Mucosa of descending colon (tissue), 3 donors: ENCODE measurements around the gene PLEKHM2. TPM values are rescaled to one million over a fixed set of nuclear protein-coding genes. Genes with fewer than 3 reads are reported as not detected.

Experiments
- ATAC-seq: fragments of 200-7000 bp; cut with Tn5 transposase; one replicate; pipeline ENCODE4 v1.9.1; 2020; ENCODE audit warnings: mild to moderate bottlenecking, moderate library complexity
- DNase-seq, 3 donors: peaks; one replicate each; pipeline ENCODE4 v3.0.0-alpha.2; 2020
- H3K36me3 ChIP-seq: fragments of 200-600 bp; one replicate; pipeline ENCODE4 v1.8.0; 2021; ENCODE audit warnings: low read depth, mild to moderate bottlenecking
- H3K4me1 ChIP-seq: fragments of 200-600 bp; one replicate; pipeline ENCODE4 v1.8.0; 2021; ENCODE audit warnings: low read depth, mild to moderate bottlenecking
- H3K4me3 ChIP-seq: fragments of 200-600 bp; one replicate; pipeline ENCODE4 v1.8.0; 2021; ENCODE audit warnings: mild to moderate bottlenecking
- H3K9me3 ChIP-seq: fragments of 200-600 bp; one replicate; pipeline ENCODE4 v1.8.0; 2021; ENCODE audit warnings: mild to moderate bottlenecking
- CTCF ChIP-seq: fragments of 200-600 bp; IDR thresholded peaks from one replicate; pipeline ENCODE4 v1.8.0; 2022; ENCODE audit warnings: antibody characterized with exemption, mild to moderate bottlenecking
- intact Hi-C, 2 donors: fragments of 100-400 bp; cut with DNase I in 1 of 2; cut with micrococcal nuclease in 1 of 2; formaldehyde crosslinking; loops; one replicate each; pipeline versions ENCODE4 v1.11.0 to v1.11.1; 2022; cut with DNase I, micrococcal nuclease
- total RNA-seq, 3 donors: library from RNA; stranded (reverse); fragmentation: NEBNext Ultra II Directional in 2 of 3; extraction: Animal tissue kit (Norgen Biotek cat#: 25700) in 2 of 3; gene quantifications; one replicate each; pipeline versions ENCODE4 v1.2.1 to v1.2.4, GENCODE V29; 2021 to 2023
- donor health status: DM: no; HTN: no; CAD: no; lungs with moderate emphysema.
- donor health status: DM: no; HTN: no; CAD: no.
- donor health status: DM: no; HTN: yes; CAD: no.

Gene PLEKHM2
- total RNA-seq, 3 donors from 2014 or later: 32.2 to 57.3 (median 36.2) TPM

DNA sequence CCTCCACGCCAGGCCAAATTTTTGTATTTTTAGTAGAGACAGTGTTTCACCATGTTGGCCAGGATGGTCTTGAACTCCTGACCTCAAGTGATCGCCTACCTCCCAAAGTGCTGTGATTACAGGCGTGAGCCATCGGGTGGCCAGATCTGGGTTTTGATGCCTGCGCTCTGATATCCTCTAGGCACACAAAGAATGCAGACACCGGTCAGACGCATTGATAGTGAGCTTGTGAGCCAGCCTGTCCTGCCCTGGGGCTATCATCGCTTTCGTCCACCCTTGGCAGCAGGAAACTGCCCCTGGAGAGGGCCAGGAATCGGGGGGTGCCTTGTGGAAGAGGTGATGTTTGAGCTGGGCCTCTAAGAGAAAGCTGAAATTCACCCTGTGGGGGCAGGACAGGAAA, 78.4 kb downstream of the PLEKHM2 start:
- peaks cover 15% of the 10 kb centered on the region for H3K36me3 ChIP-seq
- H3K4me3 ChIP-seq: no peak overlapping the region
- no peak for TF ChIP-seq CTCF
- no peak for ATAC-seq
- H3K9me3 ChIP-seq: no peaks in the 10 kb centered on the region
- intact Hi-C loops: no loop called here
- peaks cover 46% of the 10 kb centered on the region for H3K4me1 ChIP-seq
- DNase-seq: no peak

- intact Hi-C loops: no loop called here
- no peak overlapping the region for H3K4me3 ChIP-seq
- no peak for TF ChIP-seq CTCF
- no peaks in the 10 kb centered on the region for H3K9me3 ChIP-seq
- H3K4me1 ChIP-seq: peaks cover 43% of the 10 kb centered on the region
- peak; percentile 92 for ATAC-seq
- H3K36me3 ChIP-seq: peaks cover 15% of the 10 kb centered on the region
- peak; percentile 85 to 90 (median 87) for DNase-seq
Observed at GRCh38 chr1:15764269-15764764, 80.2 kb downstream of the PLEKHM2 start.

- no peak for TF ChIP-seq CTCF
- intact Hi-C loops: no loop called here
- no peak overlapping the region for H3K4me3 ChIP-seq
- peaks cover 41% of the 10 kb centered on the region for H3K4me1 ChIP-seq
- H3K9me3 ChIP-seq: no peaks in the 10 kb centered on the region
- no peak for ATAC-seq
- peaks cover 15% of the 10 kb centered on the region for H3K36me3 ChIP-seq
- DNase-seq: no peak
Observed at GRCh38 chr1:15764890-15765289, 80.8 kb downstream of the PLEKHM2 start.

DNA sequence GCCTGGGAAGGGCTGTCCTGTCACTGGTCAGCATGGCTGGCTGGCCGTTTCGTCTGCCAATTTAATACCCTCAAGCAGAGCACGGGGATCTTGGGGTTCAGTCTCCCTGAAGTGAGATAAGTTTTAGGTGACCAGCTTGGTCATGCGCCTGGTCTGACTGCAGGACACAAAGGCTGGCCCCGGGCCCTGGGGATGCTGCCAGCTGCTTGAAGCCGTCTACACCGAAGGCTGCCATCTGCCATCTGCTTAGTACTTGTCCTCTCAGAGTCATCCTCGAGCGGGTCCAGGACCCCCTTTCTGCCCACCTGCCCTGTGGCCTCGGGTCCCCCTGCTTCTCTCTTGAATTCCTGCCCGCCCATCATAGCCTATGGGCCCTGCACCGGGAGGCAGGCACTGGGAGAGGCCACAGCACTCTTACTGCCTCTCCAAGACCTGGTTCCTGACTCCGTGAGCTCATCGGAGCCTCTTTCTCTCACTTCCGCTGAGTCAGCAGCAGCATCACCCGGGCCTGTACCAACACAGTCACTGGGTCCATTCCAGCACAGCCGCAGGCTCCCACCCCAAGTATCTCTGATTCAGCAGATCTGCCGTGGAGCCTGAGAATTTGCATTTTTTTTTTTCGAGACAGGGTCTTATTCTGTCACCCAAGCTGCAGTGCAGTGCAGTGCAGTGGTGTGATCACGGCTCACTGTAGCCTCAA, 81.5 kb downstream of the PLEKHM2 start:
- H3K4me3 ChIP-seq: no peak overlapping the region
- no peak for TF ChIP-seq CTCF
- intact Hi-C loops: no loop called here
- H3K9me3 ChIP-seq: no peaks in the 10 kb centered on the region
- DNase-seq: no peak
- peaks cover 41% of the 10 kb centered on the region for H3K4me1 ChIP-seq
- no peak for ATAC-seq
- H3K36me3 ChIP-seq: peaks cover 15% of the 10 kb centered on the region

DNA sequence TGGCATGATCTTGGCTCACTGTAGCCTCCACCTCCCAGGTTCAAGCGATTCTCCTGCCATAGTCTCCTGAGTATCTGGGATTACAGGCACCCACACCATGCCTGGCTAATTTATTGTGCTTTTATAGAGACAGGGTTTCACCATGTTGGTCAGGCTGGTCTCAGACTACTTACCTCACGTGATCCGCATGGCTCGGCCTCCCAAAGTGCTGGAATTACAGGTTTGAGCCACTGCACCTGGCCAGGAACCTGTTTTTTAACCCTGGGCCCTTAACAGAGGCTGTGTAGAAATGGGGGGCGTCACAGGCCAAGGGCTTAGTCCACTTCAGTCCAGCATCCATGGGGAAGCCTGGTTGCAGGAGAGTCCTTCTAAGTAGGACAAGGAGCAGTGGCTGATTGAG, 83.8 kb downstream of the PLEKHM2 start:
- intact Hi-C loops: no loop called here
- Histone ChIP-seq H3K4me3 (no peak overlapping the region), H3K4me1 (peaks cover 23% of the 10 kb centered on the region), H3K9me3 (no peaks in the 10 kb centered on the region), H3K36me3 (peaks cover 15% of the 10 kb centered on the region)
- ATAC-seq (no peak), DNase-seq (no peak)
- no peak for TF ChIP-seq CTCF
